ENCODE data around the gene IQCF2. TPM values are rescaled to one million over a fixed set of nuclear protein-coding genes. Genes with fewer than 3 reads are reported as not detected.

The IQCF2 gene
- total RNA-seq, 2 donors from 2014 or later: not detected

GRCh38 chr3:51874411-51874810 is 13.0 kb downstream of the IQCF2 start:
- Histone ChIP-seq H3K9me3 (ENCODE audit: control insufficient read depth, low read length) (peaks cover 18% of the 10 kb centered on the region), H3K27me3 (ENCODE audit: control insufficient read depth, insufficient read depth, low read length, poor library complexity, severe bottlenecking) (no peaks in the 10 kb centered on the region), H3K4me1 (ENCODE audit: control insufficient read depth, insufficient read depth, low read length) (no peaks in the 10 kb centered on the region), H3K9ac (ENCODE audit: extremely low read depth, low read length, poor library complexity, severe bottlenecking) (no peak overlapping the region), H3K36me3 (ENCODE audit: control insufficient read depth, insufficient read depth, low read length) (no peaks in the 10 kb centered on the region), H3K27ac (ENCODE audit: low read depth, low read length) (no peak overlapping the region), H3K4me3 (ENCODE audit: low read length) (no peak overlapping the region)
- no peak overlapping the region for H3K27ac Mint-ChIP-seq
- peaks cover 7% of the 10 kb centered on the region for H3K4me1 Mint-ChIP-seq
- no peak for DNase-seq
- TF ChIP-seq, protein P1, sequence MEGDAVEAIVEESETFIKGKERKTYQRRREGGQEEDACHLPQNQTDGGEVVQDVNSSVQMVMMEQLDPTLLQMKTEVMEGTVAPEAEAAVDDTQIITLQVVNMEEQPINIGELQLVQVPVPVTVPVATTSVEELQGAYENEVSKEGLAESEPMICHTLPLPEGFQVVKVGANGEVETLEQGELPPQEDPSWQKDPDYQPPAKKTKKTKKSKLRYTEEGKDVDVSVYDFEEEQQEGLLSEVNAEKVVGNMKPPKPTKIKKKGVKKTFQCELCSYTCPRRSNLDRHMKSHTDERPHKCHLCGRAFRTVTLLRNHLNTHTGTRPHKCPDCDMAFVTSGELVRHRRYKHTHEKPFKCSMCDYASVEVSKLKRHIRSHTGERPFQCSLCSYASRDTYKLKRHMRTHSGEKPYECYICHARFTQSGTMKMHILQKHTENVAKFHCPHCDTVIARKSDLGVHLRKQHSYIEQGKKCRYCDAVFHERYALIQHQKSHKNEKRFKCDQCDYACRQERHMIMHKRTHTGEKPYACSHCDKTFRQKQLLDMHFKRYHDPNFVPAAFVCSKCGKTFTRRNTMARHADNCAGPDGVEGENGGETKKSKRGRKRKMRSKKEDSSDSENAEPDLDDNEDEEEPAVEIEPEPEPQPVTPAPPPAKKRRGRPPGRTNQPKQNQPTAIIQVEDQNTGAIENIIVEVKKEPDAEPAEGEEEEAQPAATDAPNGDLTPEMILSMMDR (conservative IDR thresholded peaks at IDR 0.05): no peak
- peaks cover 3% of the 10 kb centered on the region for H3K9me3 Mint-ChIP-seq
- H3K4me3 Mint-ChIP-seq: no peak overlapping the region
- H3K36me3 Mint-ChIP-seq (ENCODE audit: low read depth): peaks cover 27% of the 10 kb centered on the region
- H3K27me3 Mint-ChIP-seq (ENCODE audit: insufficient read depth): peaks cover 3% of the 10 kb centered on the region
- 77 to 88% methylated on average over 2 of the region's 2 CpGs for WGBS, 2 experiments (ENCODE audit: insufficient coverage in 1 of 2, insufficient read length in 1 of 2)

DNA sequence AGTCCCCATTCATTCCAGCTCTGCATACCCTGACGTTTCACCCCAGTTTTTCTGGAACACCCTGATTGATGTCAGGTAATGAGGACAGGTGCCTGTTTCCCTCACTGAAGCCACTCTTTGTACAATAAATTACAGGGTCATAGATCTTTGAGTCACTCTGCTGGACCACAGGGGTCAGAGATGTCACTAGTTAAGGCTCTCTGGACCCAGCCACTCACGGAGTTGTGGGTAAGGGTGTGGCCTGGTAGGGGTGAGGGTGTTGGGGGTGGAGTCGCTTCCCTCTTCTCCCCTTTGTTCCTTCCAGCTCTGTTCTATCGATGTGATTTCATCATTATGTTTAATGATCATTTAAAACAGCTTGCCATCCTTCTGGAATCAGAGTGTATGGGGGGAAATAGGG is 13.5 kb downstream of the IQCF2 start:
- H3K9me3 ChIP-seq (ENCODE audit: control insufficient read depth, low read length): peaks cover 18% of the 10 kb centered on the region
- Mint-ChIP-seq H3K4me3 (no peak overlapping the region), H3K36me3 (ENCODE audit: low read depth) (peaks cover 27% of the 10 kb centered on the region), H3K27ac (no peak overlapping the region), H3K9me3 (peaks cover 3% of the 10 kb centered on the region), H3K27me3 (ENCODE audit: insufficient read depth) (peaks cover 3% of the 10 kb centered on the region), H3K4me1 (peaks cover 4% of the 10 kb centered on the region)
- TF ChIP-seq, protein P1 (conservative IDR thresholded peaks at IDR 0.05): no peak
- no peaks in the 10 kb centered on the region for H3K36me3 ChIP-seq (ENCODE audit: control insufficient read depth, insufficient read depth, low read length)
- no peak overlapping the region for H3K4me3 ChIP-seq (ENCODE audit: low read length)
- DNase-seq: no peak
- no peak overlapping the region for H3K27ac ChIP-seq (ENCODE audit: low read depth, low read length)
- H3K4me1 ChIP-seq (ENCODE audit: control insufficient read depth, insufficient read depth, low read length): no peaks in the 10 kb centered on the region
- no peak overlapping the region for H3K9ac ChIP-seq (ENCODE audit: extremely low read depth, low read length, poor library complexity, severe bottlenecking)
- H3K27me3 ChIP-seq (ENCODE audit: control insufficient read depth, insufficient read depth, low read length, poor library complexity, severe bottlenecking): no peaks in the 10 kb centered on the region
- 88% methylated on average over 2 of the region's 4 CpGs; no CpG with 5 or more reads in 1 of the 2 experiments for WGBS, 2 experiments (ENCODE audit: insufficient coverage in 1 of 2, insufficient read length in 1 of 2)

DNA sequence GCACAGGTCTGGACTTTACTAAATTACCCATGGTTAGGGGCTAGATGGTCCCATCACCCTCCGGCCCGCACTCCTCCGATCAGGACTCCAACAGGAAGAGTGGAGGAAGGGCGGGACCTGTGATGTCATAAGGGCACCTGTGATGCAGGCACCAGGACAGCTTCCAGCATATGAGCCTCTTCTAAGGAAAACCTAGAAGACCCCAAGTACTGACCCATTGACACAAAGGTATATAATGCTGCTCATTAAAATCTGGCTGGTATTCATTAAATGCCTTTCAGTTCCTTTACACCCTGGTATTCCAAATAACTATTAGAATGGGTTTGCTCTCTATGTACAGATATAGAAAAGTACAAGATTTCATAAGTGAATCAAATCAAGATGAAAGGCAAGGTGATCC is 14.1 kb downstream of the IQCF2 start, which contains the start of gene IQCF5:
TSS of gene IQCF5 (minus strand) at position 101 of the 400 bp plus-strand sequence. CDS start at position 31, 70 bp downstream.
- H3K27ac ChIP-seq (ENCODE audit: low read depth, low read length): no peak within 1 kb of the TSS
- DNase-seq: no peak
- no peaks in the 10 kb centered on the region for H3K4me1 ChIP-seq (ENCODE audit: control insufficient read depth, insufficient read depth, low read length)
- H3K9me3 ChIP-seq (ENCODE audit: control insufficient read depth, low read length): peaks cover 17% of the 10 kb centered on the region
- H3K4me3 ChIP-seq (ENCODE audit: low read length): no peak within 1 kb of the TSS
- no peaks in the 10 kb centered on the region for H3K36me3 ChIP-seq (ENCODE audit: control insufficient read depth, insufficient read depth, low read length)
- H3K27me3 Mint-ChIP-seq (ENCODE audit: insufficient read depth): peaks cover 3% of the 10 kb centered on the region
- no peak within 1 kb of the TSS for H3K9ac ChIP-seq (ENCODE audit: extremely low read depth, low read length, poor library complexity, severe bottlenecking)
- H3K27ac Mint-ChIP-seq: no peak within 1 kb of the TSS
- 97 to 100% methylated on average over 4 of the region's 4 CpGs for WGBS, 2 experiments (ENCODE audit: insufficient coverage in 1 of 2, insufficient read length in 1 of 2)
- H3K9me3 Mint-ChIP-seq: no peaks in the 10 kb centered on the region
- no peaks in the 10 kb centered on the region for H3K27me3 ChIP-seq (ENCODE audit: control insufficient read depth, insufficient read depth, low read length, poor library complexity, severe bottlenecking)
- TF ChIP-seq, protein P1 (conservative IDR thresholded peaks at IDR 0.05): no peak
- H3K4me1 Mint-ChIP-seq: peaks cover 4% of the 10 kb centered on the region
- no peak within 1 kb of the TSS for H3K4me3 Mint-ChIP-seq
- H3K36me3 Mint-ChIP-seq (ENCODE audit: low read depth): peaks cover 27% of the 10 kb centered on the region
